ENCODE measurements around the gene FAM228B. TPM values are rescaled to one million over a fixed set of nuclear protein-coding genes. Genes with fewer than 3 reads are reported as not detected.

FAM228B gene
- total and polyA plus RNA-seq, 9 of the 15 experiments (the other 6 are each of a cell fraction or from before 2014, with no cell fraction given): 1.1 to 3.7 (median 2.6) TPM

DNA sequence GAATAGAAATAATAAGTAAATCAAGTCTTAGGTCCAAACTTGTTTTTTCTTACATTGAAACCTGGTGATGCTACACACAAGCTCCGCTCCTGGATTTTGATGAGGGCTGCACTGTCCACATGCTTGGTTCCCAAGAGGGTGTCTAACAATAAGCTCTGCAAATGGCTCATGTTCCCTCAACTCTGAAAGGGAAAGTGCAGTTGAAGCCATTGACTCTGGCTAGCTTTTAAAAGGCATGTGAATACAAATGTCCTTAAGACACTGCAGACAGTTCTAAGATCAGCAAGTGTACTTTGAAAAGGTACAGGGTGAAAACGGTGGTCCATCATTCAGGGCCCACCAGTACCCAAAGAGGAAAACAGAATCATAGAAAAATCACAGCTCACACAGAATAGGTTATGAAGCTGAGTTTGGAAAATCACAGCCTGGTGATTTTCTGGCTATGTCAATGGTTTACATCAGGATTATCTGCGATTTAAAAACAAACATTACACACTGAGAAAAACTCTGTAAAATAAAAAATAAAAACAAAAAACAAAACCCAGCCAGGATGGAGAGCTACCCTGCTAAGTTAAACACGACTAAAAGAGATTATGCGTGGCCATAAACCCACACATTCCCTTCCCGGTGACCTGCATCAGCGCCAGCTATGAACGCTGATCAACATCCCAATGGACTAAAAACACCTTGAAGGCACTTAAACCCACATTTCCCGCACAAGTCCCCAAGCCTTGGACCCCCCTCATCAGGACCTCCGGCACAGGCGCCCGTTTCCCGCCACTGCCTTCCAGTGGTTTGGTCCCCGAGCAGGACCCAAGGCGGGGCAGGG, 689 bp upstream of the FAM228B start (continued):
- TF ChIP-seq MAFF (IDR thresholded peaks at IDR 0.05; ENCODE audit: low read length) (no peak), RBM14 (IDR thresholded peaks at IDR 0.05; ENCODE audit: borderline replicate concordance, insufficient read depth, low read depth, low read length) (0 out of 2 replicates have a peak, but pooled peaks have one; percentile 70), MIER1 (IDR thresholded peaks at IDR 0.05; ENCODE audit: low read depth) (no peak), RB1 (IDR thresholded peaks at IDR 0.05; ENCODE audit: low read depth) (no peak; the same call in 1 of the 2 replicates), NFE2 (IDR thresholded peaks at IDR 0.05; ENCODE audit: low read depth) (no peak), ZNF699 (CRISPR knock-in tag; IDR thresholded peaks at IDR 0.05; ENCODE audit: insufficient replicate concordance) (no peak), SMARCA5 (IDR thresholded peaks at IDR 0.05) (no peak), SIN3A (IDR thresholded peaks at IDR 0.05; ENCODE audit: borderline replicate concordance in 2 of 2, control insufficient read depth in 1 of 2, low read depth in 2 of 2, low read length in 2 of 2) (no peak), HMGN3 (IDR thresholded peaks at IDR 0.05; ENCODE audit: borderline replicate concordance, extremely low read depth, insufficient read length, low read depth, low read length) (no peak), GATAD2A (IDR thresholded peaks at IDR 0.05) (peak; percentile 25; the same call in 1 of the 2 replicates), KDM1A (IDR thresholded peaks at IDR 0.05) (peak; percentile 90 to 95), GTF2A2 (tag; IDR thresholded peaks at IDR 0.05) (no peak), SMAD4 (CRISPR knock-in tag; conservative IDR thresholded peaks at IDR 0.05) (no peak)
- TF ChIP-seq, protein P1, sequence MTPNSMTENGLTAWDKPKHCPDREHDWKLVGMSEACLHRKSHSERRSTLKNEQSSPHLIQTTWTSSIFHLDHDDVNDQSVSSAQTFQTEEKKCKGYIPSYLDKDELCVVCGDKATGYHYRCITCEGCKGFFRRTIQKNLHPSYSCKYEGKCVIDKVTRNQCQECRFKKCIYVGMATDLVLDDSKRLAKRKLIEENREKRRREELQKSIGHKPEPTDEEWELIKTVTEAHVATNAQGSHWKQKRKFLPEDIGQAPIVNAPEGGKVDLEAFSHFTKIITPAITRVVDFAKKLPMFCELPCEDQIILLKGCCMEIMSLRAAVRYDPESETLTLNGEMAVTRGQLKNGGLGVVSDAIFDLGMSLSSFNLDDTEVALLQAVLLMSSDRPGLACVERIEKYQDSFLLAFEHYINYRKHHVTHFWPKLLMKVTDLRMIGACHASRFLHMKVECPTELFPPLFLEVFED (CRISPR knock-in tag; conservative IDR thresholded peaks at IDR 0.05): no peak
- TF ChIP-seq, protein P2, sequence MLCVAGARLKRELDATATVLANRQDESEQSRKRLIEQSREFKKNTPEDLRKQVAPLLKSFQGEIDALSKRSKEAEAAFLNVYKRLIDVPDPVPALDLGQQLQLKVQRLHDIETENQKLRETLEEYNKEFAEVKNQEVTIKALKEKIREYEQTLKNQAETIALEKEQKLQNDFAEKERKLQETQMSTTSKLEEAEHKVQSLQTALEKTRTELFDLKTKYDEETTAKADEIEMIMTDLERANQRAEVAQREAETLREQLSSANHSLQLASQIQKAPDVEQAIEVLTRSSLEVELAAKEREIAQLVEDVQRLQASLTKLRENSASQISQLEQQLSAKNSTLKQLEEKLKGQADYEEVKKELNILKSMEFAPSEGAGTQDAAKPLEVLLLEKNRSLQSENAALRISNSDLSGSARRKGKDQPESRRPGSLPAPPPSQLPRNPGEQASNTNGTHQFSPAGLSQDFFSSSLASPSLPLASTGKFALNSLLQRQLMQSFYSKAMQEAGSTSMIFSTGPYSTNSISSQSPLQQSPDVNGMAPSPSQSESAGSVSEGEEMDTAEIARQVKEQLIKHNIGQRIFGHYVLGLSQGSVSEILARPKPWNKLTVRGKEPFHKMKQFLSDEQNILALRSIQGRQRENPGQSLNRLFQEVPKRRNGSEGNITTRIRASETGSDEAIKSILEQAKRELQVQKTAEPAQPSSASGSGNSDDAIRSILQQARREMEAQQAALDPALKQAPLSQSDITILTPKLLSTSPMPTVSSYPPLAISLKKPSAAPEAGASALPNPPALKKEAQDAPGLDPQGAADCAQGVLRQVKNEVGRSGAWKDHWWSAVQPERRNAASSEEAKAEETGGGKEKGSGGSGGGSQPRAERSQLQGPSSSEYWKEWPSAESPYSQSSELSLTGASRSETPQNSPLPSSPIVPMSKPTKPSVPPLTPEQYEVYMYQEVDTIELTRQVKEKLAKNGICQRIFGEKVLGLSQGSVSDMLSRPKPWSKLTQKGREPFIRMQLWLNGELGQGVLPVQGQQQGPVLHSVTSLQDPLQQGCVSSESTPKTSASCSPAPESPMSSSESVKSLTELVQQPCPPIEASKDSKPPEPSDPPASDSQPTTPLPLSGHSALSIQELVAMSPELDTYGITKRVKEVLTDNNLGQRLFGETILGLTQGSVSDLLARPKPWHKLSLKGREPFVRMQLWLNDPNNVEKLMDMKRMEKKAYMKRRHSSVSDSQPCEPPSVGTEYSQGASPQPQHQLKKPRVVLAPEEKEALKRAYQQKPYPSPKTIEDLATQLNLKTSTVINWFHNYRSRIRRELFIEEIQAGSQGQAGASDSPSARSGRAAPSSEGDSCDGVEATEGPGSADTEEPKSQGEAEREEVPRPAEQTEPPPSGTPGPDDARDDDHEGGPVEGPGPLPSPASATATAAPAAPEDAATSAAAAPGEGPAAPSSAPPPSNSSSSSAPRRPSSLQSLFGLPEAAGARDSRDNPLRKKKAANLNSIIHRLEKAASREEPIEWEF (CRISPR knock-in tag; IDR thresholded peaks at IDR 0.05): no peak
- TF ChIP-seq, protein P3, sequence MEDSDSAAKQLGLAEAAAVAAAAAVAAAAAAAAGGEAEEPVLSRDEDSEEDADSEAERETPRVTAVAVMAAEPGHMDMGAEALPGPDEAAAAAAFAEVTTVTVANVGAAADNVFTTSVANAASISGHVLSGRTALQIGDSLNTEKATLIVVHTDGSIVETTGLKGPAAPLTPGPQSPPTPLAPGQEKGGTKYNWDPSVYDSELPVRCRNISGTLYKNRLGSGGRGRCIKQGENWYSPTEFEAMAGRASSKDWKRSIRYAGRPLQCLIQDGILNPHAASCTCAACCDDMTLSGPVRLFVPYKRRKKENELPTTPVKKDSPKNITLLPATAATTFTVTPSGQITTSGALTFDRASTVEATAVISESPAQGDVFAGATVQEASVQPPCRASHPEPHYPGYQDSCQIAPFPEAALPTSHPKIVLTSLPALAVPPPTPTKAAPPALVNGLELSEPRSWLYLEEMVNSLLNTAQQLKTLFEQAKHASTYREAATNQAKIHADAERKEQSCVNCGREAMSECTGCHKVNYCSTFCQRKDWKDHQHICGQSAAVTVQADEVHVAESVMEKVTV (CRISPR knock-in tag; IDR thresholded peaks at IDR 0.05): no peak
